MM.1S (cell line): ENCODE results near the gene PDE6B.

Experiments used
- EZH2phosphoT487 ChIP-seq: fragments of 300-600 bp; sonication (generic); IDR thresholded peaks from 2 replicates; pipeline ENCODE4 v1.6.1; 2018; ENCODE audit warnings: antibody characterized with exemption, low read length
- TF ChIP-seq, protein P1 (sequence below): fragments of 300-600 bp; sonication (generic); IDR thresholded peaks from 2 replicates; pipeline ENCODE4 v1.5.1; 2016; ENCODE audit warnings: antibody characterized with exemption, low read length, mixed read lengths

- TF ChIP-seq, protein P1, sequence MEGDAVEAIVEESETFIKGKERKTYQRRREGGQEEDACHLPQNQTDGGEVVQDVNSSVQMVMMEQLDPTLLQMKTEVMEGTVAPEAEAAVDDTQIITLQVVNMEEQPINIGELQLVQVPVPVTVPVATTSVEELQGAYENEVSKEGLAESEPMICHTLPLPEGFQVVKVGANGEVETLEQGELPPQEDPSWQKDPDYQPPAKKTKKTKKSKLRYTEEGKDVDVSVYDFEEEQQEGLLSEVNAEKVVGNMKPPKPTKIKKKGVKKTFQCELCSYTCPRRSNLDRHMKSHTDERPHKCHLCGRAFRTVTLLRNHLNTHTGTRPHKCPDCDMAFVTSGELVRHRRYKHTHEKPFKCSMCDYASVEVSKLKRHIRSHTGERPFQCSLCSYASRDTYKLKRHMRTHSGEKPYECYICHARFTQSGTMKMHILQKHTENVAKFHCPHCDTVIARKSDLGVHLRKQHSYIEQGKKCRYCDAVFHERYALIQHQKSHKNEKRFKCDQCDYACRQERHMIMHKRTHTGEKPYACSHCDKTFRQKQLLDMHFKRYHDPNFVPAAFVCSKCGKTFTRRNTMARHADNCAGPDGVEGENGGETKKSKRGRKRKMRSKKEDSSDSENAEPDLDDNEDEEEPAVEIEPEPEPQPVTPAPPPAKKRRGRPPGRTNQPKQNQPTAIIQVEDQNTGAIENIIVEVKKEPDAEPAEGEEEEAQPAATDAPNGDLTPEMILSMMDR: no peak
- TF ChIP-seq EZH2phosphoT487: no peak
These were observed 56.5 kb downstream of the PDE6B start for GRCh38 chr4:681736-682451.
